NCI-H2171 treated with DMSO at 0.1 percent for 48 hours (cell line): ENCODE measurements around the gene MRTFB.
A peak's percentile ranks its signal among the peaks of the same experiment; 100 is the strongest.

Experiments used
- DNase-seq: peaks from one replicate; lab custom pipeline; 2025; lab: John Stamatoyannopoulos, UW

MRTFB gene

DNA sequence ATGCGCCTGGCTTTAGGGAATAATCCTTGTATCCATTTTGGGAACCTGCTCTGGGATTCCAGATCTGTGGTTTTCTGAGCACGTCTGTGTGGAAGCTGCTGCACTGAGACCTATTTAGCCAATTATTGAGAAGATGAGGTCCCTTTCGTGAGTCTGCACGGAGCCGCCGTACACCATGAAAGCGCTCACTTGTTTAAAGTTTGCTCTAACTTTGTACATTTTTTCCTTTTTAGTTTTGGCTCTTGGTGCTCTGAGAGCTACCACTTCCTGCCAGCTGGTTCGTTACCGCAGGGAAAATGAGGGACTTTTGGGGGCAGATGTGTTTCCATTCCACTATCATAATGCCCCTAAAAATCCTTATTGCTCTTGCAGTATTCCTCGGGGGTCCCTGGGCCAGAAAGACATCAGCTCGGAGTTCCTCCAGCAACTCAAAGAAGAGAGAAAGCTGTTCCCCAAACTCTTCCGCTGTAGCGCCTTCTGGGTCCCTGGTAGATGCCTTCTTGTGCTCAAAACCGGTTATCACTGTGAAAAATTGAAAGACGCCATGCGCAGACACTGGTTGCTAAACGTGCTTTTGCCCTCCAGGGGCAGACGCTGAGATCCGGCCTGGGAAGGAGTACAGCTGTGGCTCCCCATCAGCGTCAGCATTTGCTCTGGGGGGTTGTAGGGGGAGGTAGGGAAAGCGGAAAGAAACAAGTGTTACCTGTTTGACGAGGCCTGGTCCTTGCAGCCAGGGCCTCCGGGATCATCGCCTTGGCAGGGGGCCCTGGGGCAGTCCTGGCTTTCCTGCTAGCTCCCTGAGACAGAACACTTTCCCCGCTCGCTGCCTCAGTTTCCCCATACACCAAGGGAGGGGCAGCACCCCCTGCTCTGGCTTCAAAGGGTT, 238.1 kb downstream of the MRTFB start:
- DNase-seq = no peak

DNA sequence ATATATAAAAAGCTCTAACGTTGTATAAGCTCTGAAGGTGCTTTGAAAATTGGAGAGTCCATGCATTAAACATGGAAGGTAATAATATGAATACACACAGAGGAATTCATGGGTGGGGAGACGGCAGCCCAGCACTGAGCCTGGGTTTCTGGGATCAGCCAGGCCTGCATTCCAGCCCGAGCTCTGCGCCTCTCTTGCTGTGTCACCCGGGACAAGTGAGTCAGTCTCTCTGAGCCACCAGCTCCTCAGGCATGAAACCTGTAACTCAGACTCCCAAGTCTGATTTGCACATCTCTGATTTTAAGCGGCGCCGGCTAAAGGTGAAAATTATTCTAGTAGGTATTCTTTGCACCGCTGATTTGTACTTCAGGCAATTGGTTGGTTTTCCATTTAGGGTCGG, 238.8 kb downstream of the MRTFB start:
- no peak for DNase-seq

DNA sequence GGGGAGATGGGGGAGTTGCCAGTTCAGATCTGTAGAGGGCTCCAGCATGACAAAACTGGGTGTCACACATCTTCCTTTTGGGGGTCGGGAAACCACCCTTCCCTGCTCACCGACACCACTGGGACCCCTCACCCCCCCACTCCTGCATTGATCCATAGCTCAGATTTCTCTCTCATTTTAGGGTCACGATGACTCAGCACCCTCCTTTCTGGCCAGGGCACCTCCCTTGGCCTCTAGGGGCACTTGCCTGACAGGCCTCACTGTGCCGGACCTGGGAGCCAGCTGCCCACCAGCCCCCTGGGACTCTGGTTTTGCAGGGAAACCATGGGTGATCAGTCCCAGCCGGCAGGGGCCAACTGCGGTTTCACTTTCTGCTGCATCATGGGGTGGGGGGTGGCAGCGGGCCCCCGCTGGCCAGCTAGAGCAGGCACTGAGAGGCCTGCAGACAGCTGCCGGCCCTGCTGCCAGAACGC, 239.4 kb downstream of the MRTFB start:
- DNase-seq = peak; percentile 59

DNA sequence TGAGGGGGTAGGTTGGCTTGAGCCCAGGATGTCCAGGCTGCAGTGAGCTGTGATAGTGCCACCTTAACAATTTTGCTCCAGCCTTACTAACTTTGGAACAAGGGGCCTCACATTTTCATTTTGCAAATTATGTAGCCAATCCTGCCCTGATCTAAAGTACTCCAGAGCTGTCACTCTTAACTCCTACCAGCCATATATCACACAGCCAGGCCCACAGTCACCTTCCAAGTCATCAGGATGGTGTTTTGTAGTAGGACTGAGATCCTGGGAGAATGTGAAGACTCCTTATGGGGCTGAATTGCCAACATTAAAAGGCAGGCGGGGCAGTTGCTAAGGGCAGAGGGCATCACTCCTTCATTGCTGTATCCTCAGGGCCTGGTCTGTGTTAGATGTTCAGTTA, 243.0 kb downstream of the MRTFB start:
- no peak for DNase-seq

DNA sequence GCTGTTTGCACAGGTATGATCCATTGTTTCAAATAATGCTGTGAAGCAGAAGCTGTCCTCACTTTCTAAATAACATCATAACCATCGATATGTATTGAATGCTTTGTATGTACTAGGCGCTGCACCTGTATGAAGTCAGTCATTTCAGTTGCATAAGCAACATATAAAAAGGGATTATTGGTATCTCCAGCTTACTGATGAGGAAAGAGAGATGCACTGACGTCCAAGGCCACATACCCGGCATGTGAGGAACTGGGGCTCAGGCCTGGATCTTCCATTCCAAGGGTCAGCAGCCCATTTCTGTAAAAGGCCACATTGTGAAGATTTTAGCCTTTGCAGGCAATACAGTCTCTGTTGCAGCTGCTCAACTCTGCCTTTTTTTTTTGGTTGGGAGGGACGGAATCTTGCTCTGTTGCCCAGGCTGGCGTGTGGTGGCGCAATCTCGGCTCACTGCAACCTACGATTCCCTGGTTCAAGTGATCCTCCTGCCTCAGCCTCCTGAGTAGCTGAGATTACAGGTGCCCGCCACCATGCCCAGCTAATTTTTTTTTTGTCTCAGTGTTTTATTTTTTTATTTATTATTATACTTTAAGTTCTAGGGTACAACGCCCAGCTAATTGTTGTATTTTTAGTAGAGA, 244.7 kb downstream of the MRTFB start:
- no peak for DNase-seq
